ENCODE measurements around the gene SSUH2.

Gene SSUH2

DNA sequence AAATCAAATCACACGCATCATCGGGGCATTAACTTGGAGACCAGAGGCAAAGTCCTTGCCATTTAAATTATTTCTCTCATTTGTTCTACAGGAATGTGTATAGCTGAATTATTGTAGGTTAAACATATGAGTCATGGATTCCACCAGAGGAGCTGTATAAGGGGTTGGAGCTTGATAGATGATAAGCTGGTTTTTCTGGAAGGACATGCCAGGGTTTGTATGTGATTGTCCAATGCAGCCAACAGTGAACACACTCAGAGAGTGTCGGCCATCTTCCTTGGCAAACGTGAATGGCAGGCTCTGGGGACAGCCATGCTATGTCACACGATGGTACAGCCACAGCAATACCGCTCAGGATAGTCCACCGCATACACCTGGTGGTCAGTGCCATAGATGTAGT lies 25.1 kb downstream of the SSUH2 start:
- H3K9ac ChIP-seq (ENCODE audit: low read length in 5 of 5) = no peak overlapping the region

GRCh38 chr3:8618950-8619349 lies 25.6 kb downstream of the SSUH2 start:
- Histone ChIP-seq H3K4me3 (ENCODE audit: low read depth in 1 of 5, low read length in 5 of 5) (no peak overlapping the region), H3K9ac (ENCODE audit: low read length in 5 of 5) (no peak overlapping the region), H3K9me3 (ENCODE audit: control insufficient read depth in 5 of 5, low read length in 5 of 5) (peaks cover 0 to 12% (median 9%) of the 10 kb centered on the region in 5 donors), H3K4me1 (ENCODE audit: control insufficient read depth in 5 of 5, insufficient read depth in 5 of 5, low read length in 5 of 5) (peaks cover 2 to 13% (median 9%) of the 10 kb centered on the region in 5 donors), H3K27ac (ENCODE audit: low read depth, low read length) (no peak overlapping the region), H3K27me3 (ENCODE audit: control insufficient read depth in 5 of 5, insufficient read depth in 4 of 5, low read length in 5 of 5) (no peaks in the 10 kb centered on the region), H3K36me3 (ENCODE audit: control insufficient read depth in 5 of 5, insufficient read depth in 5 of 5, low read length in 5 of 5) (no peaks in the 10 kb centered on the region)

More for the DNA sequence above, 25.1 kb downstream of the SSUH2 start:
- Histone ChIP-seq H3K9me3 (ENCODE audit: control insufficient read depth in 5 of 5, low read length in 5 of 5) (peaks cover 0 to 12% (median 9%) of the 10 kb centered on the region in 5 donors), H3K4me3 (ENCODE audit: low read depth in 1 of 5, low read length in 5 of 5) (no peak overlapping the region), H3K27me3 (ENCODE audit: control insufficient read depth in 5 of 5, insufficient read depth in 4 of 5, low read length in 5 of 5) (no peaks in the 10 kb centered on the region), H3K36me3 (ENCODE audit: control insufficient read depth in 5 of 5, insufficient read depth in 5 of 5, low read length in 5 of 5) (no peaks in the 10 kb centered on the region), H3K4me1 (ENCODE audit: control insufficient read depth in 5 of 5, insufficient read depth in 5 of 5, low read length in 5 of 5) (peaks cover 2 to 13% (median 9%) of the 10 kb centered on the region in 5 donors), H3K27ac (ENCODE audit: low read depth, low read length) (no peak overlapping the region)

GRCh38 chr3:8617921-8618320 lies 26.7 kb downstream of the SSUH2 start:
- H3K4me1 ChIP-seq (ENCODE audit: control insufficient read depth in 5 of 5, insufficient read depth in 5 of 5, low read length in 5 of 5) = peaks cover 0 to 6% (median 3%) of the 10 kb centered on the region in 5 donors
- no peaks in the 10 kb centered on the region for H3K36me3 ChIP-seq (ENCODE audit: control insufficient read depth in 5 of 5, insufficient read depth in 5 of 5, low read length in 5 of 5)
- H3K4me3 ChIP-seq (ENCODE audit: low read depth in 1 of 5, low read length in 5 of 5) = no peak overlapping the region
- no peaks in the 10 kb centered on the region for H3K27me3 ChIP-seq (ENCODE audit: control insufficient read depth in 5 of 5, insufficient read depth in 4 of 5, low read length in 5 of 5)
- no peak overlapping the region for H3K27ac ChIP-seq (ENCODE audit: low read depth, low read length)
- peaks cover 0 to 12% (median 9%) of the 10 kb centered on the region in 5 donors for H3K9me3 ChIP-seq (ENCODE audit: control insufficient read depth in 5 of 5, low read length in 5 of 5)
- H3K9ac ChIP-seq (ENCODE audit: low read length in 5 of 5) = no peak overlapping the region

- Histone ChIP-seq H3K4me1 (ENCODE audit: control insufficient read depth in 5 of 5, insufficient read depth in 5 of 5, low read length in 5 of 5) (peaks cover 2 to 17% (median 15%) of the 10 kb centered on the region in 5 donors), H3K9me3 (ENCODE audit: control insufficient read depth in 5 of 5, low read length in 5 of 5) (no peaks in the 10 kb centered on the region), H3K4me3 (ENCODE audit: low read depth in 1 of 5, low read length in 5 of 5) (no peak overlapping the region), H3K27me3 (ENCODE audit: control insufficient read depth in 5 of 5, insufficient read depth in 4 of 5, low read length in 5 of 5) (no peaks in the 10 kb centered on the region), H3K27ac (ENCODE audit: low read depth, low read length) (no peak overlapping the region), H3K36me3 (ENCODE audit: control insufficient read depth in 5 of 5, insufficient read depth in 5 of 5, low read length in 5 of 5) (no peaks in the 10 kb centered on the region), H3K9ac (ENCODE audit: low read length in 5 of 5) (no peak overlapping the region)
These were observed 33.6 kb downstream of the SSUH2 start for GRCh38 chr3:8610951-8611350.

DNA sequence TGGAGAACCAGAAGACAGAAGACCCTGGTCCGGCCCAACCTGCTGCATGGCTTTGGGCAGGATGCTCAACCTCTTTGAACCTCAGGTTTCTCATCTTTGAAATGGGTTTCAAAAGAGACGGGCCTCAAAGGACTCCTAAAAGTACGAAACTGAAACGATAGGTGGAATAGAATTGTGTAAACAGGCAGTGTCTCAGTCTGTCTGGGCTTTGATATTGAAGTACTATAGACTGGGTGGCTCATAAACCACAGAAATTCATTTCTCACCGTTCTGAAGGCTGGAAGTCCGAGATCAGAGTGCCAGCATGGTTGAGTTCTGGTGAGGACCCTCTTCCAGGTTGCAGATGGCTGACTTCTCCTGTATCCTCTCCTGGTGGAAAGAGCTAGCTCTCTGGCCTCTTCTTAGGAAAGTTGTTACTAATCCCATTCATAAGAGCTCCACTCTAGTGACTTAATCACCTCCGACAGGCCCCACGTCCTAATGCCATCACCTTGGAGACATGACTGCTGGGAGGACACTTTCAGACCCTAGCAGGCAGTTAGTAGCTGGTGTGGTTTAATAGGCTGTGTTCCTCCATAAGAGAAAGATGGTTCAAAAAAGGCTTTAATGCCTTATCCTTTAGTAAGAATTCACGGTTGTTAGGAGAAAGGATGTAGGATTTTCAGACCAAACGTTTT lies 35.7 kb downstream of the SSUH2 start:
- Histone ChIP-seq H3K9ac (ENCODE audit: low read length in 5 of 5) (no peak overlapping the region), H3K4me1 (ENCODE audit: control insufficient read depth in 5 of 5, insufficient read depth in 5 of 5, low read length in 5 of 5) (peaks cover 2 to 20% (median 17%) of the 10 kb centered on the region in 5 donors), H3K4me3 (ENCODE audit: low read depth in 1 of 5, low read length in 5 of 5) (no peak overlapping the region), H3K27ac (ENCODE audit: low read depth, low read length) (no peak overlapping the region), H3K9me3 (ENCODE audit: control insufficient read depth in 5 of 5, low read length in 5 of 5) (no peaks in the 10 kb centered on the region), H3K27me3 (ENCODE audit: control insufficient read depth in 5 of 5, insufficient read depth in 4 of 5, low read length in 5 of 5) (no peaks in the 10 kb centered on the region), H3K36me3 (ENCODE audit: control insufficient read depth in 5 of 5, insufficient read depth in 5 of 5, low read length in 5 of 5) (no peaks in the 10 kb centered on the region)

DNA sequence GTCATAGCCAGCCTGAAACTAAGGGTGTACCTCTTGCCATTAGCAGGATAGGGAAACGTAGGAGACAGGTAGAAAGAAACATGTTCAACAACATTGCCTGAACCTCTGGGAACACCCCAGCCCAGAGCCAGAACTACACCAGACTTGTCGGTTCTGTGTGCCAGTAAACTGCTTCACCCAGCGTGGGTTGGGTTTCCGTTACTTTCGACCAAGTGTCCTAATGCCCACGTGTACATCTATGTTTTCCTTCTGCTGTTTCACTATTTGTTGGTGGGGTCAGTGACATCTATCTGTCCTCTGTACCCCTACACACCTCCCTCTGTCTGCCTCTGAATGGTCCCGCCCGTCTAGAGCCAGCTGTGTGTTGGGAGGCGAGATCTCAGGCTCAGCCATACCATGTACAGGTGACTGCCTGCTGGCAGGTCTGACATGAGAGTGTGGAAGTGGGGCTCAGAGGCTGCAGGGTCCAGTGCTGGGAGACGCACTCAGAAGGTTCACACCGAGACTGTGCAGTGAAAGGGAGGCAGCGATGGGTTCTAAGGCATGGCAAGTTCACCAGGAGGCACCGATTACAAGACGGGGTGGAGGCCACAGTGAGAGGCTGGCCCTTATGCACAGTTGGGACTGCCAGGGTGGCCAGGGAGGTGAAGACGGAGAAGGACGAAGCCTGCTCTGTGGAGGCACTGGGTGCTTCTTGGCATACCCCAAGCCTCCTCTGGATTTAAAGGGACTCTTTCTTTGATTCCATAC lies 36.4 kb downstream of the SSUH2 start:
- H3K27ac ChIP-seq (ENCODE audit: low read depth, low read length) = no peak overlapping the region
- no peak overlapping the region for H3K4me3 ChIP-seq (ENCODE audit: low read depth in 1 of 5, low read length in 5 of 5)
- no peaks in the 10 kb centered on the region for H3K36me3 ChIP-seq (ENCODE audit: control insufficient read depth in 5 of 5, insufficient read depth in 5 of 5, low read length in 5 of 5)
- H3K4me1 ChIP-seq (ENCODE audit: control insufficient read depth in 5 of 5, insufficient read depth in 5 of 5, low read length in 5 of 5) = peaks cover 2 to 26% (median 24%) of the 10 kb centered on the region in 5 donors
- H3K9me3 ChIP-seq (ENCODE audit: control insufficient read depth in 5 of 5, low read length in 5 of 5) = no peaks in the 10 kb centered on the region
- H3K27me3 ChIP-seq (ENCODE audit: control insufficient read depth in 5 of 5, insufficient read depth in 4 of 5, low read length in 5 of 5) = no peaks in the 10 kb centered on the region
- no peak overlapping the region for H3K9ac ChIP-seq (ENCODE audit: low read length in 5 of 5)

DNA sequence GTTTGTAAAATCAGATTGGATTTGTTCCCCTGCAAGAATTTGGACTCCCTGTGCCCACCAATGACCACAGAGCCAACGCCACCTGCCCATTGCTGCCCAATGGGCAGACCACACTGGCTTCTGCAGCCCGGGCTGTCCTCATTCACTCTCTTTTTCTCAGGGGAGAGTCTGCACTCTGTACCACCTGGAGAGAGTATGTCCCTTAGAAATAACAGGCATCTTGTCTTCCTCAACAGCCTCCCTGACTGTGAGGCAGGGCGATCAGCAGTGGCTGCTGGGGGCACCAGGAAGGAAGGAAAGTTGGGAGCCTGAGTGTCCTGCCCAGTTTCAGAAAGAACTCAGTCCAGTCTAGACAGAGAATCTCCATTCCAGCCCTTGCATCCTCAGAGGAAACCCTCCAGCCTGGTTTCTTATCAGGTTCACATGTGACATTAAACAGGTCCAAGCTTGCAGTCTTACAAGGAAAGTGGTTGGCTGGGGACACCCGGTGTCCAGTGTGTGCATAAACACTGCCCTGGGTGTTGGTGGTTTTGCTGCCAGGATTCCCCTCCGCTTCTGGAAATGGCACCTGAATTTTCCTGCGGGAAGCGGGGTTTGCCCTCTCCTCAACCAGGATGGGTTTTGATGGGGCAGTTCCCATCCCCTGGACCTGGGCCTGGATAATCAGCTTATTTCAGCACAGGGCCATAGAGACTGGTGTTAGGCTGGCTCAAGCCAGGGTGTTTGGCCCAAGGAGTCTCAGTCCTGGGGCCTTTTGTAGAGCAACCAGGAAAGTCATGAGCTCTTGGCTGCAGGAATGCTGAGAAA lies 37.2 kb downstream of the SSUH2 start:
- peaks cover 2 to 28% (median 26%) of the 10 kb centered on the region in 5 donors for H3K4me1 ChIP-seq (ENCODE audit: control insufficient read depth in 5 of 5, insufficient read depth in 5 of 5, low read length in 5 of 5)
- no peak overlapping the region for H3K27ac ChIP-seq (ENCODE audit: low read depth, low read length)
- no peak overlapping the region for H3K9ac ChIP-seq (ENCODE audit: low read length in 5 of 5)
- H3K27me3 ChIP-seq (ENCODE audit: control insufficient read depth in 5 of 5, insufficient read depth in 4 of 5, low read length in 5 of 5) = no peaks in the 10 kb centered on the region
- no peaks in the 10 kb centered on the region for H3K36me3 ChIP-seq (ENCODE audit: control insufficient read depth in 5 of 5, insufficient read depth in 5 of 5, low read length in 5 of 5)
- no peaks in the 10 kb centered on the region for H3K9me3 ChIP-seq (ENCODE audit: control insufficient read depth in 5 of 5, low read length in 5 of 5)
- H3K4me3 ChIP-seq (ENCODE audit: low read depth in 1 of 5, low read length in 5 of 5) = no peak overlapping the region

- no peaks in the 10 kb centered on the region for H3K9me3 ChIP-seq (ENCODE audit: control insufficient read depth in 5 of 5, low read length in 5 of 5)
- H3K9ac ChIP-seq (ENCODE audit: low read length in 5 of 5) = no peak overlapping the region
These were observed 37.8 kb downstream of the SSUH2 start for GRCh38 chr3:8606701-8607231.

GRCh38 chr3:8604988-8605387 lies 39.6 kb downstream of the SSUH2 start:
- Histone ChIP-seq H3K9me3 (ENCODE audit: control insufficient read depth in 5 of 5, low read length in 5 of 5) (no peaks in the 10 kb centered on the region), H3K36me3 (ENCODE audit: control insufficient read depth in 5 of 5, insufficient read depth in 5 of 5, low read length in 5 of 5) (no peaks in the 10 kb centered on the region), H3K4me1 (ENCODE audit: control insufficient read depth in 5 of 5, insufficient read depth in 5 of 5, low read length in 5 of 5) (peaks cover 2 to 28% (median 26%) of the 10 kb centered on the region in 5 donors), H3K27me3 (ENCODE audit: control insufficient read depth in 5 of 5, insufficient read depth in 4 of 5, low read length in 5 of 5) (no peaks in the 10 kb centered on the region), H3K9ac (ENCODE audit: low read length in 5 of 5) (no peak overlapping the region), H3K4me3 (ENCODE audit: low read depth in 1 of 5, low read length in 5 of 5) (no peak overlapping the region), H3K27ac (ENCODE audit: low read depth, low read length) (no peak overlapping the region)

More at GRCh38 chr3:8606701-8607231, 37.8 kb downstream of the SSUH2 start:
- H3K27ac ChIP-seq (ENCODE audit: low read depth, low read length) = no peak overlapping the region
- H3K36me3 ChIP-seq (ENCODE audit: control insufficient read depth in 5 of 5, insufficient read depth in 5 of 5, low read length in 5 of 5) = no peaks in the 10 kb centered on the region
- peaks cover 2 to 28% (median 26%) of the 10 kb centered on the region in 5 donors for H3K4me1 ChIP-seq (ENCODE audit: control insufficient read depth in 5 of 5, insufficient read depth in 5 of 5, low read length in 5 of 5)
- no peaks in the 10 kb centered on the region for H3K27me3 ChIP-seq (ENCODE audit: control insufficient read depth in 5 of 5, insufficient read depth in 4 of 5, low read length in 5 of 5)
- no peak overlapping the region for H3K4me3 ChIP-seq (ENCODE audit: low read depth in 1 of 5, low read length in 5 of 5)

All from subcutaneous abdominal adipose tissue (tissue), 5 donors.